DOHH2 (cell line): ENCODE data around the gene TRIM15.

Experiments
- EZH2phosphoT487 ChIP-seq: fragments of 200-600 bp; sonication (generic); IDR thresholded peaks from 2 replicates; pipeline ENCODE4 v1.6.1; 2017; ENCODE audit warnings: borderline replicate concordance, mild to moderate bottlenecking, antibody characterized with exemption, low read length, moderate library complexity, mixed read lengths
- TF ChIP-seq, protein P1 (sequence below): fragments of 200-600 bp; sonication (generic); IDR thresholded peaks from one replicate; pipeline ENCODE4 v1.5.1; 2014; ENCODE audit warnings: antibody characterized with exemption, mild to moderate bottlenecking, low read depth, low read length; ENCODE audit not compliant: poor library complexity, severe bottlenecking

GRCh38 chr6:30156774-30157173 is 6.6 kb upstream of the TRIM15 start:
- TF ChIP-seq, protein P1, sequence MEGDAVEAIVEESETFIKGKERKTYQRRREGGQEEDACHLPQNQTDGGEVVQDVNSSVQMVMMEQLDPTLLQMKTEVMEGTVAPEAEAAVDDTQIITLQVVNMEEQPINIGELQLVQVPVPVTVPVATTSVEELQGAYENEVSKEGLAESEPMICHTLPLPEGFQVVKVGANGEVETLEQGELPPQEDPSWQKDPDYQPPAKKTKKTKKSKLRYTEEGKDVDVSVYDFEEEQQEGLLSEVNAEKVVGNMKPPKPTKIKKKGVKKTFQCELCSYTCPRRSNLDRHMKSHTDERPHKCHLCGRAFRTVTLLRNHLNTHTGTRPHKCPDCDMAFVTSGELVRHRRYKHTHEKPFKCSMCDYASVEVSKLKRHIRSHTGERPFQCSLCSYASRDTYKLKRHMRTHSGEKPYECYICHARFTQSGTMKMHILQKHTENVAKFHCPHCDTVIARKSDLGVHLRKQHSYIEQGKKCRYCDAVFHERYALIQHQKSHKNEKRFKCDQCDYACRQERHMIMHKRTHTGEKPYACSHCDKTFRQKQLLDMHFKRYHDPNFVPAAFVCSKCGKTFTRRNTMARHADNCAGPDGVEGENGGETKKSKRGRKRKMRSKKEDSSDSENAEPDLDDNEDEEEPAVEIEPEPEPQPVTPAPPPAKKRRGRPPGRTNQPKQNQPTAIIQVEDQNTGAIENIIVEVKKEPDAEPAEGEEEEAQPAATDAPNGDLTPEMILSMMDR = no peak
- TF ChIP-seq EZH2phosphoT487 = no peak
